HFF-Myc (cell line): Measurements from ENCODE around the gene KXD1.

Experiments used
- DNase-seq: peaks from one replicate; pipeline ENCODE4 v3.0.0-alpha.2; 2011; ENCODE audit warnings: low read depth; ENCODE audit errors: extremely low read depth
- H3K4me3 ChIP-seq: replicated peaks from 2 replicates; pipeline ENCODE4 v1.5.1; 2011; ENCODE audit warnings: low read depth, mild to moderate bottlenecking, control low read depth, low read length
- TF ChIP-seq, protein P1 (sequence below): IDR thresholded peaks from 2 replicates; pipeline ENCODE4 v1.5.1; 2012; ENCODE audit warnings: mild to moderate bottlenecking, low read depth, low read length, control low read depth; ENCODE audit errors: missing control alignments

KXD1 gene

GRCh38 chr19:18611327-18612050, 53.8 kb downstream of the KXD1 start:
- TF ChIP-seq, protein P1, sequence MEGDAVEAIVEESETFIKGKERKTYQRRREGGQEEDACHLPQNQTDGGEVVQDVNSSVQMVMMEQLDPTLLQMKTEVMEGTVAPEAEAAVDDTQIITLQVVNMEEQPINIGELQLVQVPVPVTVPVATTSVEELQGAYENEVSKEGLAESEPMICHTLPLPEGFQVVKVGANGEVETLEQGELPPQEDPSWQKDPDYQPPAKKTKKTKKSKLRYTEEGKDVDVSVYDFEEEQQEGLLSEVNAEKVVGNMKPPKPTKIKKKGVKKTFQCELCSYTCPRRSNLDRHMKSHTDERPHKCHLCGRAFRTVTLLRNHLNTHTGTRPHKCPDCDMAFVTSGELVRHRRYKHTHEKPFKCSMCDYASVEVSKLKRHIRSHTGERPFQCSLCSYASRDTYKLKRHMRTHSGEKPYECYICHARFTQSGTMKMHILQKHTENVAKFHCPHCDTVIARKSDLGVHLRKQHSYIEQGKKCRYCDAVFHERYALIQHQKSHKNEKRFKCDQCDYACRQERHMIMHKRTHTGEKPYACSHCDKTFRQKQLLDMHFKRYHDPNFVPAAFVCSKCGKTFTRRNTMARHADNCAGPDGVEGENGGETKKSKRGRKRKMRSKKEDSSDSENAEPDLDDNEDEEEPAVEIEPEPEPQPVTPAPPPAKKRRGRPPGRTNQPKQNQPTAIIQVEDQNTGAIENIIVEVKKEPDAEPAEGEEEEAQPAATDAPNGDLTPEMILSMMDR, result no peak
- H3K4me3 ChIP-seq, result no peak overlapping the region
- DNase-seq, result no peak

DNA sequence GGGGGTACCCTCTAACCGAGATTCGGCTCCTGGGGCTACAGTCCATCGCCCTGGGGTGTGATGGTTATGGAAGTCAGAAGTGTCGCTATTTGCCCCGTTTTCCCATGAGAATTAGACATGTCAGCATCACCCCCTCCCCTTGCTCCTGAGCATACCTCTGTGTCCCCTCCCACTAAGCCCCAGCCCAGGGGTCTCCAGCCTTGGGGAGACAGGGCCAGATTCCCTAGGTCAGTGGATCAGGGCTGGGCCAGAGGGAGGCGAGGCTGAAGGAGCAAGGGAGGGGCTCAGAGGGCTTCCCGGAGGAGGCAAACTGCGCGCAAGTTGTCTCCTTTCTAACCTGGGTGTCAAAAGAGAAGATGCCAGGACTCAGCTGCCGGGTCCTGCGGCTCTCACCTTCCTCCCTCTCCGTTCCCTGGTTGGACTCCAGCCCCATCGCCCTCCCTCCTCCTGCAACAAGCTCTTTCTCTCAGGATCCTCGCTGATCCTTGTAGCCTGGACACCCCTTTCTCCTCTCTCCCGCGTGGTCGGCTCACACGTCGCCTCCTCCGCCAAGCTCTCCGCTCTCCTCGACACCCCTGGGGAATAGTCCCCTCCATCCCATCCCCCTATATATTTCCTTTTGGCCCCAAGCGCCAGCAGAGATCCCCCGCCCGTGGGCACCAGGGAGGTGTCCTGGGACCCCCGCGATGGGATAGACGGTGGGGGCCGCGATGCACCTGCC, 54.5 kb downstream of the KXD1 start:
- peak overlapping the region; percentile 11 for H3K4me3 ChIP-seq
- TF ChIP-seq, protein P1, result no peak
- DNase-seq, result no peak

DNA sequence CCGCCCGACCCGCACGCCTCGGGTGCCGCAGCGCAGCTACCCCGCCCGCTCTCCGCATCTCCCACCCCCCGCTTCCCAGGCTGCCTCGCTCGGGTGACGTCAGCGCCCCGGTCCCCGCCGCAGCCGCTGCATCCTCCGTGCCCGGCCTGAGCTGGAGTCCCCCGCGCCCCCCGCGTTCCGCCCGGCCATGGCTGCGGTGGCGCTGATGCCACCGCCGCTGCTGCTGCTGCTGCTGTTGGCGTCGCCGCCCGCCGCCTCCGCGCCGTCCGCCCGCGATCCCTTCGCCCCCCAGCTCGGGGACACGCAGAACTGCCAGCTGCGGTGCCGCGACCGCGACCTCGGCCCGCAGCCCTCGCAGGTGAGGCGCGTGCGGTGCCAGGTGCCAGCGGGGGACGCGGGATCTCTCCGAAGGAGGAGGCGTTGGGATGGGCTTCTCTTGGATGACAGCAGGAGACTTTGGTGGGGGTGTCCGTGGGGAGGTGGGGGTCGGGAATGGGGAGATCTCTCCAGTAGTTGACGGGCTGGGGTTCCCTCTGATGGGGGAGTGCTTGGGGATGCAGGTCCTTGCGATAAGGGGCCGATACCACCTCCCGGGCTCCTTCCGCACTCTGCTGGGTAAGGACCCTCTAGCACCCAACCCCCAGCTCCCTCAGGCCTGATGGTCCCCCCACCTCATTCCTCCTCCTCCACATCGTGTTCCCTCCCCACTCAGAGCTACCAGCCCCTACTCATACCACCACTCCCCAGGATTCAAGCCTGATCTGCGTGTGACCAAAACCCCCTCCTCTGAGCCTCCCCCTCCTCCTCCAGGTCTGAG, 55.3 kb downstream of the KXD1 start, which contains the start of gene TMEM59L:
Gene TMEM59L, plus strand, starts transcription at position 99 of the 817 bp plus-strand sequence. Its CDS starts 89 bp downstream, at position 188.
- H3K4me3 ChIP-seq, result peak within 1 kb of the TSS; percentile 11
- TF ChIP-seq, protein P1, result no peak
- no peak for DNase-seq

GRCh38 chr19:18613589-18614234, 56.0 kb downstream of the KXD1 start:
- TF ChIP-seq, protein P1, result no peak
- DNase-seq, result no peak
- no peak overlapping the region for H3K4me3 ChIP-seq

- no peak overlapping the region for H3K4me3 ChIP-seq
Observed at GRCh38 chr19:18616023-18616422, 58.4 kb downstream of the KXD1 start.

More at GRCh38 chr19:18616023-18616422, 58.4 kb downstream of the KXD1 start:
- TF ChIP-seq, protein P1, result no peak
- DNase-seq, result no peak
